ENCODE measurements around the gene THEM5.

The THEM5 gene

GRCh38 chr1:151825751-151826660 lies 27.5 kb downstream of the THEM5 start:
- no peak overlapping the region for H3K27ac ChIP-seq
- peaks cover 12% of the 10 kb centered on the region for H3K4me1 ChIP-seq (ENCODE audit: low read depth, poor library complexity, severe bottlenecking)
- H3K4me3 ChIP-seq (IDR thresholded peaks at IDR 0.05; ENCODE audit: insufficient read depth, low read depth, low read length) = no peak overlapping the region
- H4K20me1 ChIP-seq (ENCODE audit: insufficient read depth) = no peaks in the 10 kb centered on the region
- no peak for TF ChIP-seq CTCF (conservative IDR thresholded peaks at IDR 0.05; ENCODE audit: low read depth, low read length)
- H3K27me3 ChIP-seq (ENCODE audit: insufficient read depth, low read depth) = no peaks in the 10 kb centered on the region; the same call in 1 of the 2 replicates
- H3K79me2 ChIP-seq (ENCODE audit: insufficient read depth, low read depth) = no peaks in the 10 kb centered on the region
- no peak overlapping the region for H3K4me2 ChIP-seq
- no peaks in the 10 kb centered on the region for H3K36me3 ChIP-seq (ENCODE audit: insufficient read depth)
- no peak overlapping the region for H3K9ac ChIP-seq
- no peak overlapping the region for H2AFZ ChIP-seq (ENCODE audit: low read depth)

GRCh38 chr1:151825204-151825603 lies 28.3 kb downstream of the THEM5 start:
- H4K20me1 ChIP-seq (ENCODE audit: insufficient read depth) = no peaks in the 10 kb centered on the region
- no peak overlapping the region for H3K27ac ChIP-seq
- H3K4me1 ChIP-seq (ENCODE audit: low read depth, poor library complexity, severe bottlenecking) = peaks cover 14% of the 10 kb centered on the region
- no peak overlapping the region for H3K4me2 ChIP-seq
- TF ChIP-seq CTCF (conservative IDR thresholded peaks at IDR 0.05; ENCODE audit: low read depth, low read length) = no peak
- no peak overlapping the region for H3K4me3 ChIP-seq (IDR thresholded peaks at IDR 0.05; ENCODE audit: insufficient read depth, low read depth, low read length)
- no peaks in the 10 kb centered on the region; the same call in 1 of the 2 replicates for H3K27me3 ChIP-seq (ENCODE audit: insufficient read depth, low read depth)
- H2AFZ ChIP-seq (ENCODE audit: low read depth) = no peak overlapping the region
- no peaks in the 10 kb centered on the region for H3K79me2 ChIP-seq (ENCODE audit: insufficient read depth, low read depth)
- H3K36me3 ChIP-seq (ENCODE audit: insufficient read depth) = no peaks in the 10 kb centered on the region
- no peak overlapping the region for H3K9ac ChIP-seq

- Histone ChIP-seq H4K20me1 (ENCODE audit: insufficient read depth) (no peaks in the 10 kb centered on the region), H3K4me1 (ENCODE audit: low read depth, poor library complexity, severe bottlenecking) (peaks cover 14% of the 10 kb centered on the region), H3K4me3 (IDR thresholded peaks at IDR 0.05; ENCODE audit: insufficient read depth, low read depth, low read length) (no peak overlapping the region), H3K9ac (no peak overlapping the region), H3K27me3 (ENCODE audit: insufficient read depth, low read depth) (no peaks in the 10 kb centered on the region; the same call in 1 of the 2 replicates), H3K36me3 (ENCODE audit: insufficient read depth) (no peaks in the 10 kb centered on the region), H2AFZ (ENCODE audit: low read depth) (no peak overlapping the region), H3K79me2 (ENCODE audit: insufficient read depth, low read depth) (no peaks in the 10 kb centered on the region), H3K4me2 (no peak overlapping the region), H3K27ac (no peak overlapping the region)
- TF ChIP-seq CTCF (conservative IDR thresholded peaks at IDR 0.05; ENCODE audit: low read depth, low read length) = no peak
These were observed 30.3 kb downstream of the THEM5 start for GRCh38 chr1:151823175-151823574.

GRCh38 chr1:151822404-151822803 lies 31.1 kb downstream of the THEM5 start:
- Histone ChIP-seq H3K4me3 (IDR thresholded peaks at IDR 0.05; ENCODE audit: insufficient read depth, low read depth, low read length) (no peak overlapping the region), H3K9ac (no peak overlapping the region), H3K4me1 (ENCODE audit: low read depth, poor library complexity, severe bottlenecking) (peaks cover 10% of the 10 kb centered on the region), H4K20me1 (ENCODE audit: insufficient read depth) (no peaks in the 10 kb centered on the region), H3K27ac (no peak overlapping the region), H3K79me2 (ENCODE audit: insufficient read depth, low read depth) (no peaks in the 10 kb centered on the region), H3K4me2 (no peak overlapping the region), H2AFZ (ENCODE audit: low read depth) (no peak overlapping the region), H3K36me3 (ENCODE audit: insufficient read depth) (no peaks in the 10 kb centered on the region), H3K27me3 (ENCODE audit: insufficient read depth, low read depth) (no peaks in the 10 kb centered on the region; the same call in 1 of the 2 replicates)
- no peak for TF ChIP-seq CTCF (conservative IDR thresholded peaks at IDR 0.05; ENCODE audit: low read depth, low read length)
